Measurements from ENCODE around the gene NOS2.
"Not testable (repeated sequence)": the region's sequence is repeated elsewhere in the genome, so short reads cannot be mapped to it uniquely, and the experiment has no call there.

NOS2 gene

GRCh38 chr17:27800522-27800921 is at the start of gene NOS2:
TSS of gene NOS2 (minus strand) at chr17:27800529. CDS start at chr17:27798809, 1,720 bp downstream.
- TF ChIP-seq CTCF (IDR thresholded peaks at IDR 0.05; ENCODE audit: extremely low read depth, missing control alignments) = no peak
- DNase-seq (ENCODE audit: low spot score) = no peak

GRCh38 chr17:27849474-27850185 is 49.3 kb upstream of the NOS2 start:
- DNase-seq (ENCODE audit: low spot score) = no peak
- TF ChIP-seq CTCF (IDR thresholded peaks at IDR 0.05; ENCODE audit: extremely low read depth, missing control alignments) = no peak

- no peak for DNase-seq (ENCODE audit: low spot score)
- TF ChIP-seq CTCF (IDR thresholded peaks at IDR 0.05; ENCODE audit: extremely low read depth, missing control alignments) = no peak
Observed at GRCh38 chr17:27848931-27849330, 48.6 kb upstream of the NOS2 start.

GRCh38 chr17:27846808-27847307 is 46.5 kb upstream of the NOS2 start:
- DNase-seq (ENCODE audit: low spot score) = not testable (repeated sequence)

GRCh38 chr17:27846042-27846655 is 45.8 kb upstream of the NOS2 start:
- no peak for TF ChIP-seq CTCF (IDR thresholded peaks at IDR 0.05; ENCODE audit: extremely low read depth, missing control alignments)
- no peak for DNase-seq (ENCODE audit: low spot score)

GRCh38 chr17:27845264-27846041 is 45.1 kb upstream of the NOS2 start:
- no peak for DNase-seq (ENCODE audit: low spot score)
- no peak for TF ChIP-seq CTCF (IDR thresholded peaks at IDR 0.05; ENCODE audit: extremely low read depth, missing control alignments)

- TF ChIP-seq CTCF (IDR thresholded peaks at IDR 0.05; ENCODE audit: extremely low read depth, missing control alignments) = no peak
- no peak for DNase-seq (ENCODE audit: low spot score)
Observed at GRCh38 chr17:27840688-27841087, 40.4 kb upstream of the NOS2 start.

GRCh38 chr17:27840406-27840678 is 40.0 kb upstream of the NOS2 start:
- not testable (repeated sequence) for DNase-seq (ENCODE audit: low spot score)

GRCh38 chr17:27839571-27840405 is 39.5 kb upstream of the NOS2 start:
- not testable (repeated sequence) for DNase-seq (ENCODE audit: low spot score)

GRCh38 chr17:27838607-27839006 is 38.3 kb upstream of the NOS2 start:
- DNase-seq (ENCODE audit: low spot score) = not testable (repeated sequence)

- not testable (repeated sequence) for DNase-seq (ENCODE audit: low spot score)
Observed at GRCh38 chr17:27837769-27838168, 37.4 kb upstream of the NOS2 start.

Measured in GM20000 (cell line).